Measurements from ENCODE around the gene ERCC2.
"Not testable (repeated sequence)": the region's sequence is repeated elsewhere in the genome, so short reads cannot be mapped to it uniquely, and the experiment has no call there.

DNA sequence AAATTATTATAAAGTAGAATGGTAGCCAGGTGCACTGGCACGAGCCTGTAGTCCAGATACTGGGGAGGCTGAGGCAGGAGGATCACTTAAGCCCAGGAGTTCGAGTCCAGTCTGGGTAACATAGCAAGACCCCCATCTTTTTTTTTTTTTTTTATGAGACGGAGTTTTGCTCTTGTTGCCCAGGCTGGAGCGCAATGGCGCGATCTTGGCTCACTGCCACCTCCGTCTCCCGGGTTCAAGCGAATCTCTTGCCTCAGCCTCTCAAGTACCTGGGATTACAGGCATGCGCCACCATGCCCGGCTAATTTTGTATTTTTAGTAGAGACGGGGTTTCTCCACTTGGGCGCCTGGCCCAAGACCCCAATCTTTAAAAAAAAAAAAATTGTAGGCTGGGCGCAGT is 58.1 kb downstream of the ERCC2 start:
- TF ChIP-seq POLR2A, CTCF (IDR thresholded peaks at IDR 0.05): not testable (repeated sequence)

Measured in thyroid gland (tissue), 4 donors.